GM19452 (cell line): Measurements from ENCODE around the gene CAPZB.

Experiments
- ATAC-seq: cut with Tn5 transposase; IDR thresholded peaks from one replicate; pipeline ENCODE4 v1.9.1; 2021; ENCODE audit not compliant: unreplicated experiment

Gene CAPZB

DNA sequence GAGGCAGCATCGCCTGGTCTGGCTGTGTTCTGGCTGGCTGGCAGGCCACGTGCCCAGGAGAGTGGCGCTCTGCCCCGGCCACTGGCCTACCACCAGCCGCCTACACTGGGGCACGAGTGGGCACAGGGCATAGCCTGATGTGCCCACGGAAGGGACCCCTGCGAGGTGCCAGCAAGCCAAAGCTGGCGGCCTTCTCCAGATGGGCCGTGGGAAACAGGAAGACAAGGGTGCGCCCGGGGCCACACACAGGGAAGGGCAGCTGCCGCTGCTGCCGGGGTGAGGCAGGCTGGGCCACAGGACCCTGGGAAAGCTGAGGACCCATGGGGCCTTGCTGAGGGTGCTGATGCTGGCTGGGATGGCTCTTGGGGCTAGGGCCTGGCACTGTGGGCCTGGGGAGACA lies 132.5 kb downstream of the CAPZB start:
- no peak for ATAC-seq

- no peak for ATAC-seq
Observed at GRCh38 chr1:19351873-19352272, 133.5 kb downstream of the CAPZB start.

GRCh38 chr1:19350566-19350965 lies 134.8 kb downstream of the CAPZB start:
- no peak for ATAC-seq

DNA sequence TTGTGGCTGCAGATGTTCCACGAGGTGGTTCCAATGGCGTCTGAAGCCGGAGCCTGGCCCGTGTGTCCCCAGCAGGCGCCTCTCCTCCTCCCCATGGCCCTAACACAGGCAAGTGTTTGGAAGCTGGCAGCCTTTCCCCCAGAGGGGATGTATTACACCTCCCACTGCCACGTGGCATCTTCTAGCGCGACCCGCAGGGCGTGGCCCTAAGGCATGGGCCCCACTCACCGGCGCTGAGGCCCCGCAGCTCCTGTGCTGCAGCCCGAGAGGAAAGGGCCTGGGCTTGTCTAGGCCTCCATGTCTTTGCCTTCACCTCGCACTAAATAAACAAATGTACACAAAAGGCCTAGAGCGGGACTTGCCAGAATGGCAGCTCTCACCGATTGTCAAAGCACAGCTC lies 135.3 kb downstream of the CAPZB start:
- ATAC-seq, result no peak

DNA sequence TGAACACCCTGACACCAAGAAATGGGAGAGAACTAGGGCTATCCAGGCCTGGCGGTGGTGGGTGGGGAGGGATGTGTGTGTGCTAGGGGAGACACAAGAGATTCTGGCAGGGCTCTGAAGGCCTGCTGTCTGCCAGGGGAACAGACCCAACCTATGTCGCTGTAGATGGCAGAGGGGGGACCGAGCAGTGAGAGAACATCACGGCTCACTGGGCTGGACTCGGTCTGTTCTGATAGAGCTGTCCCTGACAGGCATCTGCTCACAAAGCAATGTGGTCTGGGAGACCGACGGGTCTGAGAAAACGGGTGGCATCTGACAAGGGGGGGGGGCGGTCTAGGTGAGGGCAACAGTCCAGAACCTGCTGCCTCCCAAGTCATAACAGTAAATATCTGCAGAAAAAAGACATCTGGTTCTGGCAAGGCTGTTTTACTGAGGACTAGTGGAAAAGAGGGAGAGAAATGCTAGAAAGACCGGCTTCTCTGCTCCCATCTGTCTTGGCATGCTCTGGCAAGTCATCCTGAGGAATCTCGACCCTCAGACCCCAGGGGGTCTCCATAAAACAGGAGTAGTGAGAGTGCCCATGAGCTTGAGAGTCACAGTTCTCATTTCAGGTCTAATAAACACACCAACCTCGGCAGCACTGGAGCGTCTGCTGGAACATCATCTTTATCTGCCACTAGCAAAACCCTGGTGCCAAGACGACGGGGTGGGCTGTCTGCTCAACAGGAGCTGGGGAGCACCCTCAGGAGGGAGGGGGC lies 136.7 kb downstream of the CAPZB start:
- ATAC-seq, result no peak

GRCh38 chr1:19347533-19348172 lies 137.7 kb downstream of the CAPZB start:
- no peak for ATAC-seq

DNA sequence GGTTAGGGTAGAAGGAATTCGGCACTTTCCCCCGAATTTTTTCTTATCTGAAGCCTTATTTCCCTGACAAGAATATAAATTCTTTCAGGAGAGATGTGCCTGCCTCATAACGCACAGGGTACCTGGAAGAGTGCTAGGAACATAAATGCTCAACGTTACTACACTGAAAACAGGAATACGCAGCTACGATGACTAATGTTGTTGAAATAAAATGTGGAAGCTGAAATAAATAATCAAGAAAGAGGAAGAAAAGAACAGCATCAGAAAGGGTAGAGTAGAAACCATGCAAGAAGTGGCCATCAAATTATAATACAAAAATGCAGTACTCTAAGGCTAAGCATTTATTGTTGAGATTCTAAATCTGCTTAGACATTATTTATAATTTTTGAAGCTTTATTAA lies 139.3 kb downstream of the CAPZB start:
- no peak for ATAC-seq

GRCh38 chr1:19345391-19345790 lies 139.9 kb downstream of the CAPZB start:
- ATAC-seq, result no peak

GRCh38 chr1:19344831-19345230 lies 140.5 kb downstream of the CAPZB start:
- no peak for ATAC-seq

DNA sequence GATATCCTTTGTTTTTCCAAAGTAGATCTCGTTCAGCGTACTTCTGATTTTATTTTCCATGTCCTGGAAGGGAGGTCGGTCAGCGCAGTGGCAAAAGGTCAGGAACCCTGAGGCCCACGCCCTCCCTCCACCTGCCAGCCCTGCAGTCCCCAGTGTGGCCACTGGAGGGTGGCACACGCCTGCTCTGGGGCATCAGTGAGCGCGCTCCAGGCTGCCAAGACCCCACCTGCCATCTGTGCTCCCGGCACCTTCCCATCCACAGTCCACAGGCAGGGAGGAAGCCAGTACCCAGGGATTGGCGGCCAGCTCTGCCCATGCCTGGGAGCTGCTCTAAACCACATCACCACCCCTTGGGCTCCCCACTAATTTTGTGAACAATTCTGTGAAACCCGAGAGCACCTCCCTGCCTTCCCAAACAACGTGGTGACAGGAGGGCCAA lies 140.9 kb downstream of the CAPZB start:
- no peak for ATAC-seq

DNA sequence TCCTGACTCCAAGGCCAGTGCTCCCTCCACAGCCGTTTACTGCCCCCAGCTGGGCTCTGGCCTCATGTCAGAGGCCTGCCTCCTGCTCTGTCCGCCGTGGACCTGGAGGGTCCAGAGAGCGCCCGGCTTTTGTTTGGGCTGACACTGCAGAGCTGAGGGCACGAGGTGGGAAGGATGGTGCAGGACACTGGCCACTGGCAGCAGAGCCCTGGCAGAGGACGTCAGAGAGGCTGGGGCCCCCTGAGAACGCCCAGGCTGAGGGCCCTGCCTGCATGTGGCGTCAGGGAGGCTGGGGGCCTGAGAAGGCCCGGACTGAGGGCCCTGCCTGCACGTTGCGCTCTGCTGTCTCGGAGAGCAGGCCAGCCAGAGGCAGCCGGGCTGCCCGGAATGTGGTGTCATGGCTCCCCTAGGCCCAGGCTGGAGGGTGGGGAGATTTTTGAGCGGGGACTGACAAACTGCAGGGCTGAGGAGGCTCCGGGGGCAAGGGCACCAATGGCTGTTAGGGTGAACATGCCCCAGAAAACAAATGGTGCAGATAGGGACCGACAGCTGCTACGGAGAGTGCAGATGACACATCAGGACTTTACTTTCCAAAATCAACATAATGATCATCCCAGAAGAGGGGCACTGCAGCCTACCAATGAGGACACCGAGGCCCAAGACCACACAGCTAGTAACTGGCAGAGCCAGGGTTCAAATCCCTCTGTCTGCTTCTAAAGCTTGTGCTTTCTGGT lies 141.6 kb downstream of the CAPZB start:
- no peak for ATAC-seq

DNA sequence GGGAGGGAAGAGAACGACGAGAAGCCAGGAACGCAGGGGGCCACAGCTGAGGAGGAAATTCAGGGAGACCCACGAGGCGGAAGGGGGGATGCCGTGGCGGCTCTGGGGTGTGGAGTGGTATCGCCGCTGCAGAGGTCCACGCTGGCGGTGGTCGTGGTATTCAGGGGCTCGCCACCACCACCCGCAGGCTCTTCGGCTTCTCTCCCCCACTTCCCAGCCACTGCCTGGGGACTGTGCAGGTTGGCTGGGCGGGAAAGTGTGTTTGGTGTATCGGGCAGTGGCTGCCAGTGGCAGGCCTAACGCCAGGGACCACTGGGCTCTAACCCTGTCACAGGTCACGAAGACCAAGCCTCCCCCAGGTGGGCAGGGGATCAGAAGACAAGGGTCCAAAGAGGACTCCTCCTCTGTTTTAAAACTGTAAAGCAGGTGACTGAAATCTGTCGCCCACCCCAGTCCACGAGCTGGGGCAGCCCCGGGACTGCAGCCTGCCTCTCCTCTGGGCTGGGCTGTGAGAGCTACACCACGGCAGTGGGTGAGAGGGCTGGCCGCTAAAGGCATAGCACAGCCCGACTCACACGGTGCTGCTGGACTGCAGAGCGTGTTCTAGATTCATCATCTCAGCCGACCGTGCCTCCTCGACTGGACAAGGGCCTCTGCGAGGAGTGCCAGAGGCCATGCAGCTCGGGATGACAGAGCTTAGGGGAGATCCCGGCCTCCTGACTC lies 142.3 kb downstream of the CAPZB start:
- no peak for ATAC-seq

- ATAC-seq, result no peak
Observed at GRCh38 chr1:19342062-19342750, 143.1 kb downstream of the CAPZB start.

DNA sequence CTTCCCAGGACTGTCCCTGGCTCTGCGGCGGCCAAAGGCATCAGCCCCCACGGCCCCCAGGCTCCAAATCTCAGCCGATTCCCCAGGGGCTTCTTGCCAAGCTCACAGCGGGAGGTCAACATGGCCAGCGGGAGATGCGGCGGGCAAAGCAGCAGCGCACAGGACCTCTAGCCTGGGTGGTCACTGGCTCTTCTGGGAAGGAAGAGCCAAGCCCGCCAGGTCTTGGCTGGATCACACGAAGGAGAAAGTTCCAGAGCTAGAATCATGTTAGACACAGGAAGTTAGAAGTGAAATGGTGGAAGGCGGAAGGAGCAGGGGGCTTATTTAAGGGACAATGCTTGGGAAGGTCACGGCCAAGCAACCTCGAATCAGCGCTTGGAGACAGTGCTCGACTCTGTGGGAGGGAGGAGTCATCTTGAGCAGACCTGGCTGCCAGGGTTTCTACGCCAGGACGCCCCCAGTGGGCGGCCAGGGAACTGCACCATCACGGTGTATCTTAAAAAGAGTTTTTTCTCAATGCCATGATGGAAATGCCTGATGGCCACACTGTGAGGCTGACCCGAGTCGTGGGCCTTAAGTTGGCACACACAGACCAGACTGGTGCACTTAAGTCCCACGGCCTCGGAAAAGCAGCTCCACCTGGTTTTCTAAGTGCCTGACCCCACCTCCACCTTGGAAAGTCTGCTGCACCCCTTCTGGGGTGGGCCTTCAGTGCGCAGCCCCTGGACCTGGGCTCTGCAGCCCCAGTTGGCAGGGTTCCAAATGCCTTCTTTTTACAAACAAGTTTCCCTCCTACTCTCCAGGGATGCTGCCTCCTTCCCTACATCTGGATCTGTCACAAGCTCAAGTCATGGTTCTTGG lies 143.9 kb downstream of the CAPZB start:
- ATAC-seq, result no peak

GRCh38 chr1:19340387-19340937 lies 144.9 kb downstream of the CAPZB start:
- no peak for ATAC-seq

GRCh38 chr1:19339214-19339861 lies 146.0 kb downstream of the CAPZB start:
- no peak for ATAC-seq

- ATAC-seq, result no peak
Observed at GRCh38 chr1:19338323-19338762, 147.0 kb downstream of the CAPZB start.

DNA sequence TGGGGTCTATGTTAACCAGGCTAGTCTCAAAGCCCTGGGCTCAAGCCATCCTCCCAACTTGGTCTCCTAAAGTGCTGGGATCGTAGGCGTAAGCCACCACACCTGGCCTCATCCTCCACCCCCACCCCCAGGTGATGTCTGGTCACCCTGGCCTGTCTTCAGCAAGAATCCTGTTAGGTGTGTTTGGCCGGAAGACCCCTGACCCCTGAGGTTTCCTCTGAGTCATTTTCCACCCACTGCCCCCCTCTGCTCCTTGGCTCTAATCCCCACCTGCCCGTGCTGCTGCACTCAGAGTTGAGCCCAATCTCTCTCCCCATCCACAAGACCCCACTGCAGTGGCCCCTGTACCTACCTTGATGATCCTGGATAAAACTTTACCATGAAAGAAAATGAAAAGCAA lies 148.1 kb downstream of the CAPZB start:
- ATAC-seq, result no peak

GRCh38 chr1:19336543-19336942 lies 148.8 kb downstream of the CAPZB start:
- ATAC-seq, result no peak
